Stimulated activated CD8-positive, alpha-beta memory T cell treated with anti-CD3 and anti-CD28 coated beads, Interleukin-15, amount 100 ng/mL, for 24 hours (primary cell): Measurements from ENCODE around the gene CDR2.
"Not testable (repeated sequence)": the region's sequence is repeated elsewhere in the genome, so short reads cannot be mapped to it uniquely, and the experiment has no call there.

Experiments used
- DNase-seq: peaks from one replicate; pipeline ENCODE4 v3.0.0-alpha.2; 2020; ENCODE audit warnings: low read depth

The CDR2 gene

GRCh38 chr16:22352723-22353122, 21.7 kb downstream of the CDR2 start:
- DNase-seq = no peak

DNA sequence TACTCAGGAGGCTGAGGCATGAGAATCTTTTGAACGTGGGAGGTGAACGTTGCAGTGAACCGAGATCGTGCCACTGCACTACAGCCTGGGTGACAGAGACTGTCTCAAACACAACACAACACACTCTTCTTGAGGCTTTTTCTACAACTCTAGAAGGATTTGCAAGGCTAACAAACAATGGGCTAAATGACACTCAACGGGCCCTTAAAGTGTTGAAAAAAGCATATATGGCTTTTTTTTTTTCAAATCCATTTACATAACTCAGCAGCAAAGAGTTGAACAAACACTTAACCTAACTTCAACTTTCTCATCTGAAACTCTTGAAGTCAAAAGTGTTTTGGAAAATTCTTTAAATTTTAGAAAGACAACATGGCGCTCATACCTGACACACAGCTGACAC, 22.3 kb downstream of the CDR2 start:
- no peak for DNase-seq

GRCh38 chr16:22351017-22351416, 23.4 kb downstream of the CDR2 start:
- not testable (repeated sequence) for DNase-seq

DNA sequence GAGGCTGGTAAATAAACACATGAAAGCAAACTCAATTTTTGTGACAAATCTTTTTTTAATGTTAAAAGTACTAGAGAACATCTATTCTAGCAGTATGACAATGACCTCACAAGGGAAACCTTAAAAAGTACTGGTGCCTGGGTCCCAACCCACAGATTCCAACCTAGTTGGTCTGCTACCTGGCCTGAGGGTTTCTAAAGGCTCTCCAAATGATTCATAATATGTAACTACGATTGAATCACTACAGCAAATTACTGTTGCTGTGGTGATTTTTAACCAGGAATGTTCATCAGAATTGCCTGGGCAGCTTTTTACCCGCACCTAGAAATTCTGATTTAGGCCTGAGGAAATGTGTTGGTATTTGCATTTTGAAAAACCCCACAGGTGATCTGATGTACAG, 26.1 kb downstream of the CDR2 start:
- no peak for DNase-seq

DNA sequence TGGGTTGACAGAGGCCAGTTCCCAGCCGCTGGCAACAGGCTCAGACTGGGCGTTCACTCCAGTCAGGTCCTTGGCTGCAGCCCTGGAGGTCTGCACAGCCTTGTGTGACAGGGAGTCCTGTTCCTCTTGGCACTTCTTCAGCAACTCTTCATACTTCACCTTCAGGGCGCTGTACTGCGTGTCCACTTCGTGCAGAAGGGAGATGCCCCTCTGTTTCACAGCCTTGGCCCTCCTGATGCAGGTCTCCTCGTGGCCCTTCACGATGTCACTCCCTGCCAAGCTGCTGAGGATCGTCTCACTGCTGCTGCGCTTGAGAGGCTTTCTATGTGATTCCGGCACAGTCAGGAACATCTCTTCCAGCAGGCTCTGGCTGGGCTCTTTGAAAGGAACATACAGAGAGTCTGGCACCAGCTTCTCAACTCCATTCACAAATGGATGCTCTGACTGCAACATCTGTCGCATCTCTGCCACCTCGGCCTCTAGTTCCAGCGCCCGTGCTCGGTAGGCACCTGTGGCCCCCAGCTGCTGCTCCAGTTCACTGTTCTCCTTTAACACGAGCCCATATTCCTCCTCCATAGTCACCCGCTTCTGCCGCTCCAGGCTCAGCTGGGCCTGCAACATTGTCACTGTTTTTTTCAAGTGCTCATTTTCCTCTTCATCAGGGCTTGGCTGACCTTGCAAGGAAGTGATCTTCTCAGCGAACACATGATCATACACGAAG, 27.2 kb downstream of the CDR2 start:
- DNase-seq = no peak

DNA sequence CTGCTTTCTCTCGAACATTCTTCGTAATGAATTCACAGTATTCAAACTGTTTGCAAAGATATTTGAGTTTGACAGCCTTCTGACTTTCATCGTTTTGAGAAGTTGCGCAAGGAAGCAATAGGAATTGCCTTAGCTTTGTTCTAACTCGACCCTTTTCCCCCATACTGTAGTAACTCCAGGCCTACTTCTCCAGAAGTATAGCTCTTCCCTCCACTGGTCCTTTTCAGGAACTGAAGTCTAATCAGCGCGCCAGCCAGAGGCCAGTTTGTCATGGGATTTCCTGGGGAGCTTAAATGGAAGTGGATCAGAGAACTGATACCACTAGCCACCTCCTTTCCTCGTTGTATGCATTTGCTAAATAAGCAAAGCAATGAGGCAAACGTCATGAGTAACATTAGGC, 27.9 kb downstream of the CDR2 start:
- DNase-seq = no peak

GRCh38 chr16:22342082-22342481, 32.3 kb downstream of the CDR2 start:
- no peak for DNase-seq

- no peak for DNase-seq
These were observed 33.5 kb downstream of the CDR2 start for GRCh38 chr16:22340945-22341344.

- no peak for DNase-seq
These were observed 36.4 kb downstream of the CDR2 start for GRCh38 chr16:22337849-22338635.

DNA sequence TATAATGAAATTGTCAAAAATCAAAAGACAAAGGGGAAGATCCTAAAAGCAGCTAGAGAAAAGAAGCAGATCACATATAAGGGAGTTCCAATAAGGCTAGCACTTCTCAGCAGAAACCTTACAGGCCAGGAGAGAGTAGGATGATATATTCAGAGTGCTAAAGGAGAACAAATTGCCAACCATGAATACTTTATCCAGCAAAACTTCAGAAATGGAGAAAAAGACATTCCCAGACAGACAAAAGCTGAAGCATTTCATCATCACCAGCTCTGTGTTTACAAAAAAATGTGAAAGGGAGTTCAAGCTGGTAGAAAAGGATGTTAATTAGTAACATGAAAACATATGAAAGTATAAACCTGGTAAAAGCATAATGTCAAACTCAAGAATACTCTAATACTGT, 37.4 kb downstream of the CDR2 start:
- no peak for DNase-seq

DNA sequence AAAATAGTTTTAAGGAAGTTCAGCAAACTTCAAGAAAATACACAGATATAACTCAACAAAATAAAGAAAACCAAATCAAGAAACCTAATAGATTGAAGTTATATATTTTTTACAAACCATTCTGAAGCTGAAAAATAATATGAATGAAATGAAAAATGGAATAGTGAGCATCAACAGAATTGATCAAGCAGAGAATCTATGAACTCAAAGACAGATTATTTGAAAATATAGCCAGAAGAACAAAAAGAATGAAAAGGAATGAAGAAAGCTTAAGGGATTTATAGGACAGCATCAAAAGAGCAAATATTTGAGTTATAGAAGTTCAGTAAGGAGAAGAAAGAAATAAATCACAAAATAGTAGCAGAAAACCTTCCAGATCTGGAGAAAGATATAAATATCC, 37.8 kb downstream of the CDR2 start:
- no peak for DNase-seq

DNA sequence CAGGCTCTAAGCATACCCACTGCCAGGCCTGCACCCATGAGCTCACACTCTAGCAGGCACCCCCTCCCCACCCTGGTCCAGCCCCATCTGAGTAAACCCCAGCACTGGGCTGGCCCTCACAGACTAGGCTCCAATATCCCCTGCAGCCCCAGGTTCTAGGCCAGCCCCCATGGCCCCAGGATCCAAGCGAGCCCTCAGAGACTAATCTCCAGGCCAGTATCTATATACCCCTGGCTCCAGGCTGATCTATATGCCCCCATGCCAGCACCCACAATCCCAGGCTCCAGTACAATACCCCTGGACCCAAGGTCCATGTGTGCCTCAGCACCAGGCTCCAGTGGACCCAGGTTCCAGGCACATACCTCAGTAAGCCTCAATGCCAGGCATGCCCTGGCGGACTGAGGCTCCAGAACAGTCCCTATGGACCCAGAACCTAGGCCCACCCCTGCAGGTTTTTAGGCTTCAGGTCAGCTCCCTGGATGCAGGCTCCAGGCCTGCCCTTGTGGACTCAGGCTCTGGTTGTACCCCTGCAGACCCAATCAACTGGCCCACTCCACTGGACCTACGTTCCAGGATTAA, 38.7 kb downstream of the CDR2 start:
- no peak for DNase-seq

DNA sequence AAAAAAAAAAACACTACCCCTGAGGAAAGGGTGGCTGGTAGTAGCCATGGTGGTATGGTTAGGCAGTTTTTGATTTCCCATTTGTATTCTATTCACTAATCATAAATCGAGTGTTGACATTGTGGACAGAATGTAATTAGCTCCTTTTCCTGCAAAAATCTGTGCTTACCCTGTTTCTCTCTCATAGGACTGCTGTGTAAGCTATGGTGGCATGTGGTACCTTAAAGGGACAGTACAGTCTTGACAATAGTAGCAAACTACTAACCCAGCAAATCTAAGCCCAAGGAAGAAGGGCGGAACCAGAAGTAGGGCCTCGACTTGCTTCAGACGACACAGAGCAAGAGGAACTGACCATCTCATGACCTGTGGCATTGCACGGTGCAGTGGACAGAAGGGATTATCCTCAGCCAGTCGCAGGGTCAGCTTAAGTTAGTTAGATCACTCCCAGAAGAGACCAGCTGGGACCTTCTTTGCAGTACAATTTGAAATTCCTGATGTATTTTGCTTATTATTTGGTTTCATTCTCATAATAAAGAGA, 40.9 kb downstream of the CDR2 start:
- no peak for DNase-seq

- no peak for DNase-seq
These were observed 44.1 kb downstream of the CDR2 start for GRCh38 chr16:22330326-22330725.

DNA sequence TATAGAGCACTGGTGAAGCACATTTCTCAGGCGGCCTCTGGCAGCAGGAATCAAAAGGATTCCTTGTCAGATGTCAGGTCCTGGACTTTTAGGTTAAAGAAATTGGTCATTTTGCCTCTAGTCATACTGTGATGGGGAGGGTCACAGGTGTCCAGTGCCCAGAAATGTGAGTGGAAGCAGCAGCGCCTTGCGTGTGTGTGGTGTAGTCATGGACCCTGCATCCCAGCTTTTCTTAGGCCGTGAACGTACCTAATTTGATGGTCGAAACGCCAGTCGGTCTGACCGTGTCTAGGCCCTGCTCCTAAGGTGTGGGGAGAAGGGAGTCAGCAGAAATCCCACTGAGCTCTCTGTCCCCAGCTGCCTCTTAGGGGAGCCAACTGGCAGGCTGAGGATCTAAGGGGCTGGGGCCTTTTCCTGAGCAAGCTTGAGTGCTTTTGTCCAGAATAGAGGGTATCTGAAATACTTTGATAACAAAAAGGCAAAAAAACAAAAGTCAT, 45.2 kb downstream of the CDR2 start:
- DNase-seq = no peak

- DNase-seq = no peak
These were observed 46.2 kb downstream of the CDR2 start for GRCh38 chr16:22328081-22328725.

GRCh38 chr16:22327446-22327775, 47.0 kb downstream of the CDR2 start:
- DNase-seq = no peak

GRCh38 chr16:22326771-22327445, 47.5 kb downstream of the CDR2 start:
- no peak for DNase-seq

DNA sequence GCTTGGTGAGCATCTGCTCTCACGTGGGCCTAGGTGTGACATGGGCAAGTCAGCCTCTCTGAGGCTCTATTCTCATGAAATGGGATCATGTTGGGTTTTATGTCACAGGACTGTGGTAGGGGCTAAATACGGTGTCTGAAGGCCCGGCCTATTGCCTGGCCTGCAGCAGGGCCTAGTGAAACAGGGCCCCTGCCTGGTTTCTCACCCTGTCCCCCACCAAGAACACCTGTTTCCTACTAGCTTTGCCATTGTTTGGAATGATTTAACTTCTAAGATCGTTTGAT, 48.1 kb downstream of the CDR2 start:
- no peak for DNase-seq

- DNase-seq = no peak
These were observed 48.6 kb downstream of the CDR2 start for GRCh38 chr16:22325598-22326368.
